Neural progenitor cell (in vitro differentiated cells): Measurements from ENCODE around the gene IL17F.

Experiments used
- CTCF ChIP-seq: fragments of 200-600 bp; sonication (generic); IDR thresholded peaks from 2 replicates; pipeline ENCODE4 v1.5.1; 2017; ENCODE audit warnings: antibody characterized with exemption, mild to moderate bottlenecking
- EZH2 ChIP-seq: fragments of 200-600 bp; sonication (generic); IDR thresholded peaks from 2 replicates; pipeline ENCODE4 v1.6.1; 2017; ENCODE audit warnings: antibody characterized with exemption, mild to moderate bottlenecking, moderate library complexity
- EZH2phosphoT487 ChIP-seq: fragments of 200-600 bp; sonication (generic); IDR thresholded peaks from 2 replicates; pipeline ENCODE4 v1.6.1; 2017; ENCODE audit warnings: antibody characterized with exemption

- TF ChIP-seq CTCF (peak; percentile 14), EZH2 (no peak), EZH2phosphoT487 (no peak)
These were observed 37.2 kb downstream of the IL17F start for GRCh38 chr6:52207066-52207465.
